Small intestine (tissue), 7 donors: Measurements from ENCODE around the gene AASS. TPM values are rescaled to one million over a fixed set of nuclear protein-coding genes. Genes with fewer than 3 reads are reported as not detected.

Experiments
- DNase-seq, 2 donors: peaks; one replicate each; pipeline versions ENCODE4 v3.0.0 to v3.0.0-alpha.2; 2013
- FAIRE-seq: peaks from 2 replicates; lab custom pipeline; 2012; peaks lifted over from hg19 to GRCh38; lab: Jason Lieb, UNC
- H3K27ac ChIP-seq, 3 donors: one replicate each; pipeline ENCODE4 v1.5.1; 2013; ENCODE audit warnings: low read length in 2 of 3, mild to moderate bottlenecking in 2 of 3, control low read depth in 1 of 3, inconsistent platforms in 1 of 3, low read depth in 1 of 3, moderate library complexity in 1 of 3
- H3K27me3 ChIP-seq, 3 donors: one replicate each; pipeline ENCODE4 v1.6.1; 2013; ENCODE audit warnings: low read length in 3 of 3, inconsistent platforms in 1 of 3; ENCODE audit not compliant: control insufficient read depth in 3 of 3, insufficient read depth in 3 of 3
- H3K36me3 ChIP-seq, 3 donors: one replicate each; pipeline ENCODE4 v1.6.1; 2013; ENCODE audit warnings: low read length in 3 of 3, inconsistent platforms in 1 of 3, low read depth in 1 of 3, mild to moderate bottlenecking in 1 of 3, moderate library complexity in 1 of 3; ENCODE audit not compliant: control insufficient read depth in 3 of 3, insufficient read depth in 2 of 3
- H3K4me1 ChIP-seq, 3 donors: one replicate each; pipeline ENCODE4 v1.6.1; 2013; ENCODE audit warnings: low read length in 2 of 3, inconsistent platforms in 1 of 3, low read depth in 1 of 3, mild to moderate bottlenecking in 1 of 3, moderate library complexity in 1 of 3; ENCODE audit not compliant: control insufficient read depth in 3 of 3, insufficient read depth in 2 of 3
- H3K4me3 ChIP-seq, 3 donors: one replicate each; pipeline ENCODE4 v1.5.1; 2013; ENCODE audit warnings: low read length in 3 of 3, control low read depth in 1 of 3, inconsistent platforms in 1 of 3, low read depth in 1 of 3, mild to moderate bottlenecking in 1 of 3, moderate library complexity in 1 of 3
- H3K9me3 ChIP-seq, 2 donors: one replicate each; pipeline ENCODE4 v1.6.1; 2013; ENCODE audit warnings: low read depth in 1 of 2, low read length in 1 of 2; ENCODE audit not compliant: control insufficient read depth in 2 of 2, insufficient read depth in 1 of 2
- whole genome bisulfite sequencing, 3 donors: extraction: QIAGEN DNeasy Blood & Tissue Kit; methylation state at CpG; one replicate each; pipeline ENCODE4 v1.1.7; 2013; 5-methylcytosine and 5-hydroxymethylcytosine counted together
- polyA plus RNA-seq, 4 donors: library from polyadenylated mRNA; stranded (reverse) in 3 of 4; unstranded in 1 of 4; fragments of 200-250 nt in 3 of 4; fragments of 120-200 nt in 1 of 4; gene quantifications; one replicate each; pipeline versions ENCODE4 v1.2.1 to v1.2.3, GENCODE V29; 2013
- donor health status: healthy with polysubstance abuse.
- donor health status: control.
- donor health status: control.
- donor health status: Bipolar disorder and iron deficiency.
- donor health status: healthy.

AASS gene
- polyA plus RNA-seq, 4 donors = 4.5 to 17.0 (median 6.3) TPM

DNA sequence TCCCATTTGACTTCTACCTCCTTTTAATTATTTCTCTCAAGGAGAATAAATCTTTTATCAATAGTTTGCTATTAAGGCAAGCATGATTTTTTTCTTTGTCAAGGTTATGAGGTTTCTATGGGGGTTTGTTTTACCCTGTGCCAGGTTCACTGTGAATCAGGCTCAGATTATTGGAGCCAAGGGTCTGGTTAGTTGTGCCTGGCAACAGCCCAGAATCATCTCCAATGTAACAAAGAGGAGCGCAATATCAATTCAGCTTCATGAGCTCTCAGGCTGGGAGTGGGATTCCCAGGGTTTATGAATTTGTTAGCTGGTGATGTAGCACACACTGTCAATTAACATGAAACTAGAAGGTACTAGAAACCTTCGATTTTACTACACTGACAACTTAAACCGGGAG lies 73.2 kb downstream of the AASS start:
- WGBS, 3 donors = 87% methylated on average over 3 of the region's 3 CpGs
- no peaks in the 10 kb centered on the region for H3K9me3 ChIP-seq
- no peak overlapping the region for H3K4me3 ChIP-seq
- H3K27me3 ChIP-seq = no peaks in the 10 kb centered on the region
- DNase-seq (no peak), FAIRE-seq (no peak)
- no peaks in the 10 kb centered on the region for H3K36me3 ChIP-seq
- no peaks in the 10 kb centered on the region for H3K4me1 ChIP-seq
- H3K27ac ChIP-seq = no peak overlapping the region

DNA sequence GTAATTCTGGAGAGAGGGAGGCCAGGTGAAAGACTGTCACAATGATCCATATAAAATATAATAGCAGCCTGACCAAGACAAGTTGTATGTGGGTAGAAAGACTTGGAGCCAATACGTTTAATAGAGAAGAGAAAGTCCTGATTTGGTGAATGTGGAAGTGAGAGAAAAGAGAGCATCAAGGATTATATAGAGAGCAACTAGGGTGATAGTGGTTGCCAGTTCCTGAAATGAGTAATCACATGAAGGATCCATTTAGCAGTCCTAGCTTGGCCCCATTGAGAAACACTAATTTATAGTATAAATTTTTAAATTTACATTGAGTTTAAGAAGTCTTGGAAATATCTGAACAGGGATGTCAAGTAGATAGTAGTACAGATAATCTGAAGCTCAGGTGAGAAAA lies 74.0 kb downstream of the AASS start:
- FAIRE-seq = no peak
- no peaks in the 10 kb centered on the region for H3K27me3 ChIP-seq
- no peaks in the 10 kb centered on the region for H3K9me3 ChIP-seq
- no peaks in the 10 kb centered on the region for H3K36me3 ChIP-seq
- no peaks in the 10 kb centered on the region for H3K4me1 ChIP-seq
- no peak overlapping the region for H3K27ac ChIP-seq
- 57 to 71% (median 61%) methylated on average over 1 of the region's 1 CpG for WGBS, 3 donors
- no peak for DNase-seq
- H3K4me3 ChIP-seq = no peak overlapping the region

DNA sequence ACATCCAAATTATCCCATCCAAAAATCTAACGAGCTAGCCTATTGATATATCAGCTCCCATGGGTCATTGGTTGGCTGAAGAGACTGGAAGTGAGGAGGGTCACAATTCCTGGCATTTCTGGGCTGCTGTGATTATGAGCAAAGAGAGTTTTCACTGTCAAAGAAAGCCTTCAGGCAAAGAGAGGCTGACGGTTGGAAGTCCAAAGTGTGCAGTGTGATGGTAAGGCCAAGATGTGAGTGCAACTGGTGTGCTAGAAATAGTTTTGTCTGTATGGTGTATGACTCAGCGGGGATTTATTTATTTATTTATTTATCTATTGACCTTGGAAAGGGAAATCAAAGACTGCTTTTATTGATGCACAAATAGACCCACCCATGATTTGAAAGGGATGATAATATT lies 75.0 kb downstream of the AASS start:
- Histone ChIP-seq H3K4me3 (no peak overlapping the region), H3K27ac (no peak overlapping the region), H3K27me3 (no peaks in the 10 kb centered on the region), H3K9me3 (no peaks in the 10 kb centered on the region), H3K4me1 (no peaks in the 10 kb centered on the region), H3K36me3 (no peaks in the 10 kb centered on the region)
- no peak for DNase-seq
- no peak for FAIRE-seq
- whole genome bisulfite sequencing, 3 donors = 35 to 59% (median 37%) methylated on average over 3 of the region's 3 CpGs

DNA sequence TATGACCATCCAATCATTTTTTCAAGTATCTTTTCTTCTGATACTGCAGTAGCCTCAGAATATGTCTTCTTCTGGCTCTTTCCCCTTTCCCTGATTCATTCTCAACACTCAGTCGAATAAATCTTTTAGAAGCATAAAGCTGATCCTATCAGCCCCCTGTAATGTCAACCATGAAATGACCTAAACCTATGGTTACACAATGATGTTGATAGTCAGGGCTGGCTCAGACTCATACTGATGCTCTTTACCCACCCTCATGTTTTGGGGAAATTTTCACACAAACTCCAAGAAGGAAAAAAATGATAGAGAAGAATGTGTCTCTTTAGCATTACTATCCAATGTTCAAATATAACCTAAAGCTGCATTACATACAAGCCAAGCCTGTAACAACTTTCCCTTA lies 76.0 kb downstream of the AASS start:
- no peaks in the 10 kb centered on the region for H3K27me3 ChIP-seq
- no peak overlapping the region for H3K27ac ChIP-seq
- no peak for DNase-seq
- H3K4me1 ChIP-seq = no peaks in the 10 kb centered on the region
- no peaks in the 10 kb centered on the region for H3K9me3 ChIP-seq
- WGBS, 3 donors = 82 to 83% (median 83%) methylated on average over 1 of the region's 1 CpG
- no peaks in the 10 kb centered on the region for H3K36me3 ChIP-seq
- FAIRE-seq = no peak
- no peak overlapping the region for H3K4me3 ChIP-seq

DNA sequence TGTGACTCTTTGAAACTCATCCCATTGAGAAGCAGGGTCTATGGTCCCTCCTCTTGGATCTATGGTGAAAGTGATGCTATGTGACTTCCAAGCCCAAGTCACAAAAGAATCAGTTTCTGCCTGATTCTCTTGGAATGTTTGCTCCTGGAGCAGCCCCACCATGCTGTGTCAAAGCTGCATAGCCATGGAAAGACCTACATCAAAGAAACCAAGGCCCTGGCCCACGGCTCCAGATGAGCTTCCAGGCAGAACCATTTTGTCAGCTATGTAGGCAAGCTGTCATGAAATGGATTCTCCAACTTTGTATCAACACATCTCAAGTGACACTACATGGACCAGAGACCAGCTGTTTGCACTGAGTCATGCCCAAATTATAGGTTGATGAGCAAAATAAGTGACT lies 77.0 kb downstream of the AASS start:
- Histone ChIP-seq H3K4me1 (no peaks in the 10 kb centered on the region), H3K4me3 (no peak overlapping the region), H3K36me3 (no peaks in the 10 kb centered on the region), H3K27me3 (no peaks in the 10 kb centered on the region), H3K27ac (no peak overlapping the region), H3K9me3 (no peaks in the 10 kb centered on the region)
- no peak for DNase-seq
- 66 to 71% (median 71%) methylated on average over 1 of the region's 1 CpG for WGBS, 3 donors
- FAIRE-seq = no peak

DNA sequence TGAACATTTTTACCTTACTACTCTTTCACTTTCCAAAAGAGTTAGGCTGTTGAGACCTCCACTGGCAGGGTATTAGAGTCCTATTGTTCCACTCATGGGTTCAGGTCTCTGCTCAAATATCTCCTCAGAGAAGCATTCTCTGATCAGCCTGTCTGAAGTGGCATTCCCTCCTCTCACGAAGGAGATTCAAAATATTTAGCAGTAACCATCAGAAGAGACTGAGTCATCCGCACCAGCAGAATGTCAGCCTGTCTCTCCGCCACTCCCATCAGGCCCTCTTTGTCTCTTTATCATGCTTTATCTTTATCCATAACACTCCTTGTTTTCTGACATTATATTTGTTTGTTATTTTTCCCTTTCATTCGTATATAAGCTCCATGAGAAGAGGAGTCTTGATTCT lies 79.1 kb downstream of the AASS start:
- no peak overlapping the region for H3K27ac ChIP-seq
- H3K4me1 ChIP-seq = no peaks in the 10 kb centered on the region
- no peak overlapping the region for H3K4me3 ChIP-seq
- H3K27me3 ChIP-seq = no peaks in the 10 kb centered on the region
- WGBS, 3 donors = 69 to 86% (median 78%) methylated on average over 4 of the region's 4 CpGs
- FAIRE-seq (no peak), DNase-seq (no peak)
- H3K36me3 ChIP-seq = no peaks in the 10 kb centered on the region
- H3K9me3 ChIP-seq = no peaks in the 10 kb centered on the region

DNA sequence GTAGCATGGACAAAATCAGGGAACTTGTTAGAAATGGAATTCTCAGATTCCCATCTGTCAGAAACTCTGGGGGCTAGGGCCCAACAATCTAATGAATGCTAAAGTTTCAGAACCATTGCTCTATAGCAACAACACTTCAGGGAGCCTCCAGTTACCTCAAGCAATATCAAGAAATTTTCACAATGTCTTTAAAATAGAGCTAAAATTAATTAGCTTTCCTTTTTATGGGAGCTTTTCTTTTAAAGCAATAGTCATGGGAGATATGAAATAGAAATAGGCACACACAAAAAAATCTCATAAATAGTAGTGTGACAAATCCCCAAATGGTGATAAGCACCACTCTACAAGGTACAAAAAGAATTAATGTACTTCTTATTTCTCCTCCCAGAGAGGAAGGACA lies 80.9 kb downstream of the AASS start:
- no peaks in the 10 kb centered on the region for H3K36me3 ChIP-seq
- DNase-seq = no peak
- H3K4me1 ChIP-seq = no peaks in the 10 kb centered on the region
- H3K4me3 ChIP-seq = no peak overlapping the region
- no peaks in the 10 kb centered on the region for H3K27me3 ChIP-seq
- H3K9me3 ChIP-seq = no peaks in the 10 kb centered on the region
- no peak for FAIRE-seq
- H3K27ac ChIP-seq = no peak overlapping the region

DNA sequence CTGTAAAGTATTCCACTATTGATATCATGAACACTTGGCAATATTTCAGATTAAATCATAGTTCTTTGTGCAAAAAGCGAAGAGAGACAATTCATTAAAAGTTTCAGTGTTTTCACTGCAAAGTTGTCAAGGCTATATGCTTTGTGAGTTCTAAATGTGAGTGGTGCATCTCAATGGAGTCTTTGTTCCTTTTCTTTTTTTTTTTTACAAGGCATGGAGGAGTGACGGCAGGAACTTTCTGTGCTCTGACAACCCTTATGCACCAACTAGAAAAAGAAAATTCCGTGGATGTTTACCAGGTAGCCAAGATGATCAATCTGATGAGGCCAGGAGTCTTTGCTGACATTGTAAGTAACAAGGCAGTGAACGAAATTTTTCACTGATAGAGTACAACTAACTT lies 84.5 kb downstream of the AASS start:
- Histone ChIP-seq H3K4me1 (no peaks in the 10 kb centered on the region), H3K27me3 (no peaks in the 10 kb centered on the region), H3K36me3 (no peaks in the 10 kb centered on the region), H3K27ac (no peak overlapping the region), H3K4me3 (no peak overlapping the region), H3K9me3 (no peaks in the 10 kb centered on the region)
- 44 to 56% (median 52%) methylated on average over 4 of the region's 4 CpGs for WGBS, 3 donors
- FAIRE-seq = no peak
- no peak for DNase-seq

DNA sequence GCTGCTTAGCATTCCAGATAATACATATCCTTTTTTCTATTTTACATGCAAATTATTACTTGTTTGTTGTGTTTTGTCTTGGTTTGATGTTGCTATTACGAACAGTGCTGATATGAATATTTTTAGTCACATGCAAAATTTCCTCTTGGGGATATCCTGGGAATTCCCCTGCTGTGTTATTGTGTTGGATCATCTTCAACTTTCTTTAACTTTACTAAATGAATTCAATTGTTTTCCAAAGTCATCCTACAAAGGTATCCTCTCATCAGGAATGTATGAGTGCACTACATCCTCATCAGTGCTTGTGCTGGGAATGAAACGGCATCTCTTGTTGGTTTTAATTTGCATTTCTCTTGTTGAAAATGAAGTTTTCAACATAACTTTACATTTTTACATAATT lies 87.1 kb downstream of the AASS start:
- H3K4me3 ChIP-seq = no peak overlapping the region
- 56 to 57% (median 57%) methylated on average over 2 of the region's 2 CpGs for WGBS, 3 donors
- FAIRE-seq (no peak), DNase-seq (no peak)
- H3K9me3 ChIP-seq = no peaks in the 10 kb centered on the region
- H3K4me1 ChIP-seq = no peaks in the 10 kb centered on the region
- H3K27me3 ChIP-seq = no peaks in the 10 kb centered on the region
- no peak overlapping the region for H3K27ac ChIP-seq
- H3K36me3 ChIP-seq = no peaks in the 10 kb centered on the region
